Gastrocnemius medialis (tissue), 4 donors: ENCODE data around the gene CACNA1S.

Source experiments
- POLR2A ChIP-seq, 2 donors: fragments of 450-650 bp; IDR thresholded peaks; one replicate each; pipeline ENCODE4 v1.6.1; 2017; ENCODE audit warnings: antibody characterized with exemption in 2 of 2, mild to moderate bottlenecking in 2 of 2, moderate library complexity in 2 of 2
- TF ChIP-seq, protein P1 (sequence below), 5 experiments: fragments of 450-650 bp in 3 of 5; fragments of 200-600 bp in 2 of 5; sonication (generic) in 2 of 5; IDR thresholded peaks in 4 of 5; conservative IDR thresholded peaks in 1 of 5; 1 replicate in 4 of 5; 2 replicates in 1 of 5; pipeline ENCODE4 v1.5.1; 2016 to 2019; ENCODE audit warnings: antibody characterized with exemption in 5 of 5, mild to moderate bottlenecking in 3 of 5, moderate library complexity in 3 of 5

- TF ChIP-seq, protein P1, sequence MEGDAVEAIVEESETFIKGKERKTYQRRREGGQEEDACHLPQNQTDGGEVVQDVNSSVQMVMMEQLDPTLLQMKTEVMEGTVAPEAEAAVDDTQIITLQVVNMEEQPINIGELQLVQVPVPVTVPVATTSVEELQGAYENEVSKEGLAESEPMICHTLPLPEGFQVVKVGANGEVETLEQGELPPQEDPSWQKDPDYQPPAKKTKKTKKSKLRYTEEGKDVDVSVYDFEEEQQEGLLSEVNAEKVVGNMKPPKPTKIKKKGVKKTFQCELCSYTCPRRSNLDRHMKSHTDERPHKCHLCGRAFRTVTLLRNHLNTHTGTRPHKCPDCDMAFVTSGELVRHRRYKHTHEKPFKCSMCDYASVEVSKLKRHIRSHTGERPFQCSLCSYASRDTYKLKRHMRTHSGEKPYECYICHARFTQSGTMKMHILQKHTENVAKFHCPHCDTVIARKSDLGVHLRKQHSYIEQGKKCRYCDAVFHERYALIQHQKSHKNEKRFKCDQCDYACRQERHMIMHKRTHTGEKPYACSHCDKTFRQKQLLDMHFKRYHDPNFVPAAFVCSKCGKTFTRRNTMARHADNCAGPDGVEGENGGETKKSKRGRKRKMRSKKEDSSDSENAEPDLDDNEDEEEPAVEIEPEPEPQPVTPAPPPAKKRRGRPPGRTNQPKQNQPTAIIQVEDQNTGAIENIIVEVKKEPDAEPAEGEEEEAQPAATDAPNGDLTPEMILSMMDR (IDR thresholded peaks at IDR 0.05 in 4 of 5, conservative IDR thresholded peaks at IDR 0.05 in 1 of 5): no peak
- TF ChIP-seq POLR2A (IDR thresholded peaks at IDR 0.05): no peak
Observed at GRCh38 chr1:201019321-201019977, 92.8 kb downstream of the CACNA1S start.
